Measurements from ENCODE around the gene C1RL.

- TF ChIP-seq CTCF (IDR thresholded peaks at IDR 0.05; ENCODE audit: low read length) (no peak), EZH2 (optimal IDR thresholded peaks at IDR 0.05; ENCODE audit: low read depth, low read length) (no peak)
Observed at GRCh38 chr12:7092986-7093460, 16.0 kb downstream of the C1RL start.

Measured in MM.1S (cell line).